Upper lobe of right lung (tissue), 1 donor: ENCODE results near the gene FLT3. TPM values are rescaled to one million over a fixed set of nuclear protein-coding genes. Genes with fewer than 3 reads are reported as not detected.
A peak's percentile ranks its signal among the peaks of the same experiment; 100 is the strongest.

Experiments used
- ATAC-seq: fragments of 200-7000 bp; cut with Tn5 transposase; one replicate; pipeline ENCODE4 v1.9.1; 2020; ENCODE audit warnings: mild to moderate bottlenecking, moderate library complexity
- DNase-seq: peaks from one replicate; pipeline ENCODE4 v3.0.0-alpha.2; 2020
- H3K27ac ChIP-seq: fragments of 200-600 bp; one replicate; pipeline ENCODE4 v1.8.0; 2022
- H3K27me3 ChIP-seq: fragments of 200-600 bp; one replicate; pipeline ENCODE4 v1.8.0; 2022; ENCODE audit warnings: mild to moderate bottlenecking
- H3K36me3 ChIP-seq: fragments of 200-600 bp; one replicate; pipeline ENCODE4 v1.8.0; 2022
- H3K4me1 ChIP-seq: fragments of 200-600 bp; one replicate; pipeline ENCODE4 v1.8.0; 2022
- H3K4me3 ChIP-seq: fragments of 200-600 bp; one replicate; pipeline ENCODE4 v1.8.0; 2022; ENCODE audit warnings: mild to moderate bottlenecking
- H3K9me3 ChIP-seq: fragments of 200-600 bp; one replicate; pipeline ENCODE4 v1.8.0; 2022
- intact Hi-C: fragments of 100-400 bp; cut with DNase I; formaldehyde crosslinking; loops from one replicate; pipeline ENCODE4 v1.11.0; 2022
- total RNA-seq: library from RNA; stranded (reverse); fragmentation: NEBNext Ultra II Directional; extraction: Animal tissue kit (Norgen Biotek cat#: 25700); gene quantifications from one replicate; pipeline ENCODE4 v1.2.1, GENCODE V29; 2021
- TF ChIP-seq, protein P1 (sequence below): fragments of 200-600 bp; IDR thresholded peaks from one replicate; pipeline ENCODE4 v1.8.0; 2022; ENCODE audit warnings: antibody characterized with exemption
- donor health status: DM: no; HTN: yes; CAD: no; lungs with severe emphysema.

FLT3 gene
- total RNA-seq, 1 donor from 2014 or later: 1.1 TPM

DNA sequence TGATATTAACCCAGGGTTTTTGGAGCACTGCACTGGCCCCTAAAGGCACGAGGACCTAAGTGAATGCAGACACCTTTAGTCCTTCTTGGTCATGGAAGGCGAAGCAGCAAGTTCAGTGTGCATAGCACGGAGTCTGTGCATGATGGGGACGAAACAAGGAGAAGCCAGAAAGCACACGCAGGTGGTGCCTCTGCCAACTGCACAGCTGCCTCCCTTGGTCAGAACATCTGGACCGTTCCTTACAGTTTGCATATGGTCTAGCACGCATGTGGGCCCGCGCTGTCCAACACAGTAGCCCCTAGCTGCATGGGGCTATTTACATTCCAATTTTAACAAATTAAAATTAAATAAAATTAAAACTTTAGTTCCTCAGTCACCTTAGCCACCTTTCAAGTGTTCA, 44.0 kb downstream of the FLT3 start:
- DNase-seq: no peak
- Histone ChIP-seq H3K36me3 (no peaks in the 10 kb centered on the region), H3K9me3 (no peaks in the 10 kb centered on the region), H3K27me3 (peaks cover 15% of the 10 kb centered on the region), H3K4me3 (no peak overlapping the region), H3K4me1 (no peaks in the 10 kb centered on the region), H3K27ac (no peak overlapping the region)
- intact Hi-C loops: no loop called here
- TF ChIP-seq, protein P1, sequence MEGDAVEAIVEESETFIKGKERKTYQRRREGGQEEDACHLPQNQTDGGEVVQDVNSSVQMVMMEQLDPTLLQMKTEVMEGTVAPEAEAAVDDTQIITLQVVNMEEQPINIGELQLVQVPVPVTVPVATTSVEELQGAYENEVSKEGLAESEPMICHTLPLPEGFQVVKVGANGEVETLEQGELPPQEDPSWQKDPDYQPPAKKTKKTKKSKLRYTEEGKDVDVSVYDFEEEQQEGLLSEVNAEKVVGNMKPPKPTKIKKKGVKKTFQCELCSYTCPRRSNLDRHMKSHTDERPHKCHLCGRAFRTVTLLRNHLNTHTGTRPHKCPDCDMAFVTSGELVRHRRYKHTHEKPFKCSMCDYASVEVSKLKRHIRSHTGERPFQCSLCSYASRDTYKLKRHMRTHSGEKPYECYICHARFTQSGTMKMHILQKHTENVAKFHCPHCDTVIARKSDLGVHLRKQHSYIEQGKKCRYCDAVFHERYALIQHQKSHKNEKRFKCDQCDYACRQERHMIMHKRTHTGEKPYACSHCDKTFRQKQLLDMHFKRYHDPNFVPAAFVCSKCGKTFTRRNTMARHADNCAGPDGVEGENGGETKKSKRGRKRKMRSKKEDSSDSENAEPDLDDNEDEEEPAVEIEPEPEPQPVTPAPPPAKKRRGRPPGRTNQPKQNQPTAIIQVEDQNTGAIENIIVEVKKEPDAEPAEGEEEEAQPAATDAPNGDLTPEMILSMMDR: no peak
- no peak for ATAC-seq

DNA sequence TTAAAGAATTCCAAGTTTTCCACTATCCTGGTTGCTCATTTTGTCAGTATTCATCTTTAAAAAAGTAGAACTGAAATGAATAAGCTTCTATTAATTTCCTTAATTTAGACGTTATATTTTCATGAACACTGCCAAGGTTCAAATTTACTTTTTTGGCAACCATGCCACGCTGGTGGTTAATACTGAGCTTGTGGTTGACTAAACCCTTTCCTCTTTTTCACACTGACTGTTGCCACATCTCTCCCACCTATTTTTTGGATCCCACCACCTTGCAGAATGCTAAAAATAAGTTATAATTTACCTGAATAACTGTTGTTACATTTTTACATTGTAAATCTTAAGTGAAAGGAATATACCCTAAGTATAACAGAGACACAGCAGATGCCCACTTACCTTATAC, 45.0 kb downstream of the FLT3 start:
- ATAC-seq (no peak), DNase-seq (no peak)
- no peak overlapping the region for H3K4me3 ChIP-seq
- H3K36me3 ChIP-seq: no peaks in the 10 kb centered on the region
- peaks cover 15% of the 10 kb centered on the region for H3K27me3 ChIP-seq
- no peak overlapping the region for H3K27ac ChIP-seq
- TF ChIP-seq, protein P1: no peak
- H3K9me3 ChIP-seq: no peaks in the 10 kb centered on the region
- peaks cover 1% of the 10 kb centered on the region for H3K4me1 ChIP-seq
- intact Hi-C loops: no loop called here

DNA sequence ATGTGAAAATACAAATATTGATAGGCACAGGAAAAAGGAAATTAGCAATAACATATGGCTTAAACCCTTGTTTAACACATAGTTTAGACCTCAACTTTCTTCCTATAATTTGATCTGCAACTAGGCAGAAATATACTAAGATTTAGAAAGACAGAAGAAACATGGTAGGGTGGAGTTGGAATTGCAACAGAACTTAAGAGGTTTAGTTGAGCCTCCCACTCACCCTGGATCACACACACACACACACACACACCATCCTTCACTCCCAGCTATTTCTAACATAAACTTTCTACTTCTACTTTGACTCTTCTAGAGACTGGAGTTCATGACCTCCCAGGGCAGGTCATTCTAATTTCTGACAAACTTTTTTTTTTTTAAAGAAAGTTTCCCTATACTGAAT, 47.4 kb downstream of the FLT3 start:
- Histone ChIP-seq H3K27ac (no peak overlapping the region), H3K36me3 (no peaks in the 10 kb centered on the region), H3K4me1 (peaks cover 4% of the 10 kb centered on the region), H3K9me3 (no peaks in the 10 kb centered on the region), H3K4me3 (no peak overlapping the region), H3K27me3 (peaks cover 15% of the 10 kb centered on the region)
- intact Hi-C loops: no loop called here
- DNase-seq: no peak
- peak; percentile 80 for ATAC-seq
- TF ChIP-seq, protein P1: no peak

DNA sequence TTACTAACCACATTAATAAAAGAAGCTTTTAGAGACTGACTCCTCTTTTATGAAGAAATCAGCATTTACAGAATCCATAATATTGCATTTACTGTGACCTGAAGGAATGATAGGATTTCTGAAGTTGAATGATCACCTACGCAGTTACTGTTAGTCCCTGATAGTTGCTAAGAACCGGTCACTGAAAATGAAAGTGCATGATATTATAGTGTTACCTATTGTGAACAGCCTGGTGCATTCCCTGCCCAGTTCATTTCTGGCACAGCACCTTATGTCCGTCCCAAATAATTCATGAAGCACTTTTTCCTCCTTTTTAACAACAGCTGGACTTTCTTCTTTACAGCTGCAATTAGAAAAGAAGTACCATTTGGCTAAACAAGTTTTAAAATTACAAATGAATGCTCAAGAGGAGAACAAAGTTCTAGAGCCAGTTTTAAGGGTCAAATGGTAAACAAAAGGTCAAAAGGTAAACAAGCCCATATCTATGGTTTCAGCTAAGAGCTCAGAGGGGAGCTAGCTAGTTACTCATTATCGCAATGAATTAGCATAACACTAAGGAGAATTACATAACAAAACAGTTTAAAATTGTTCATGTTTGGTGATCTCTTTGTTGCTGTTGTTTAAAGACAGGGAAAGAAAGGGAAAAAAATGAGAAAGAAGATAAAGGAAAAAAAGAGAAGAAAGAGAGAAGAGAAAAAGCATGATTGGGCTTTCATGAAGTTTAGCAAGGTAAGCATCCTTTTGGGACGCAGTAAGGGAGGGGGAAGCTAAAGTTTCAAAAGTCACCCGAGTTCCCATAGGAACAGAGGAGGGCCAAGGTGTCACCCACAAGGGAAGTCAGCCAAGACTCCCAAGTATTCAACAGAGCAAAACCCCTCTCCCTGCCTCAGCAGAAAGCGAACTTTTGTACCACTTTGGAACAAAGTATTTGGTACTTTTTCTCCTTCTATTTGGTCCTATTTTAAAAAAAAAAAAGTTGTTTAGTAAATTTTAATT, 50.2 kb downstream of the FLT3 start:
- ATAC-seq (no peak), DNase-seq (no peak)
- no peaks in the 10 kb centered on the region for H3K9me3 ChIP-seq
- H3K4me3 ChIP-seq: no peak overlapping the region
- no peaks in the 10 kb centered on the region for H3K36me3 ChIP-seq
- no peaks in the 10 kb centered on the region for H3K27me3 ChIP-seq
- TF ChIP-seq, protein P1: no peak
- peaks cover 4% of the 10 kb centered on the region for H3K4me1 ChIP-seq
- intact Hi-C loops: no loop called here
- H3K27ac ChIP-seq: no peak overlapping the region

DNA sequence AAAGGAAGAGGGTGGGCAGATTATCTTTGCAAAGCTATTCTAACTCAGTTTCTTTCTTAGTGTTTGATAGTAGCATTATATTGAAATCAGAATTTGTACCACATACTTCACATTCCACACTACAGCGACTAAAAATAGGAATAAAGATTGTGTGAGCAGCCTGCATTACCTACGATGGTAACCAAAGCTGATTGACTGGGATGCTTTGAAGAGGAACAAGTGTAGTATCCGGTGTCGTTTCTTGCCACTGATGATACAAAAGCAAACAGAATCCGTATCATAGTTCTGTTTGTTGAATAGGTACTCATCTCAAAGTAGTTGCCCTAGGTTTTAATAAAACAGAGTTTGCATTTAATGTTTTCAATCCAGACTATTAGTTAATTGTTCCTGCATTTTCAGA, 51.2 kb downstream of the FLT3 start:
- TF ChIP-seq, protein P1: no peak
- H3K36me3 ChIP-seq: no peaks in the 10 kb centered on the region
- no peaks in the 10 kb centered on the region for H3K27me3 ChIP-seq
- H3K9me3 ChIP-seq: no peaks in the 10 kb centered on the region
- H3K27ac ChIP-seq: no peak overlapping the region
- H3K4me1 ChIP-seq: peaks cover 4% of the 10 kb centered on the region
- DNase-seq (no peak), ATAC-seq (no peak)
- intact Hi-C loops: no loop called here
- H3K4me3 ChIP-seq: no peak overlapping the region
